ENCODE measurements around the gene ADCY7. TPM values are rescaled to one million over a fixed set of nuclear protein-coding genes. Genes with fewer than 3 reads are reported as not detected.

Gene ADCY7
- total RNA-seq, 1 donor from 2014 or later, result 8.8 TPM

- peaks cover 25% of the 10 kb centered on the region for H3K27me3 Mint-ChIP-seq (ENCODE audit: low read depth)
- no peaks in the 10 kb centered on the region for H3K9me3 Mint-ChIP-seq
- H3K27ac Mint-ChIP-seq (ENCODE audit: unreplicated experiment), result no peak overlapping the region
- H3K4me3 Mint-ChIP-seq, result no peak overlapping the region
- H3K4me1 Mint-ChIP-seq, result peaks cover 35% of the 10 kb centered on the region
- H3K36me3 Mint-ChIP-seq (ENCODE audit: low read depth), result no peaks in the 10 kb centered on the region
- TF ChIP-seq CTCF (conservative IDR thresholded peaks at IDR 0.05), result no peak
- no peak for DNase-seq (ENCODE audit: low read depth, low spot score)
Observed at GRCh38 chr16:50261707-50262235, 4.6 kb upstream of the ADCY7 start.

- no peak for TF ChIP-seq CTCF (conservative IDR thresholded peaks at IDR 0.05)
- DNase-seq (ENCODE audit: low read depth, low spot score), result no peak
- H3K4me1 Mint-ChIP-seq, result peaks cover 43% of the 10 kb centered on the region
- peaks cover 25% of the 10 kb centered on the region for H3K27me3 Mint-ChIP-seq (ENCODE audit: low read depth)
- H3K36me3 Mint-ChIP-seq (ENCODE audit: low read depth), result no peaks in the 10 kb centered on the region
- H3K9me3 Mint-ChIP-seq, result no peaks in the 10 kb centered on the region
- no peak overlapping the region for H3K4me3 Mint-ChIP-seq
- H3K27ac Mint-ChIP-seq (ENCODE audit: unreplicated experiment), result peak overlapping the region; percentile 43
Observed at GRCh38 chr16:50263060-50263909, 3.1 kb upstream of the ADCY7 start.

DNA sequence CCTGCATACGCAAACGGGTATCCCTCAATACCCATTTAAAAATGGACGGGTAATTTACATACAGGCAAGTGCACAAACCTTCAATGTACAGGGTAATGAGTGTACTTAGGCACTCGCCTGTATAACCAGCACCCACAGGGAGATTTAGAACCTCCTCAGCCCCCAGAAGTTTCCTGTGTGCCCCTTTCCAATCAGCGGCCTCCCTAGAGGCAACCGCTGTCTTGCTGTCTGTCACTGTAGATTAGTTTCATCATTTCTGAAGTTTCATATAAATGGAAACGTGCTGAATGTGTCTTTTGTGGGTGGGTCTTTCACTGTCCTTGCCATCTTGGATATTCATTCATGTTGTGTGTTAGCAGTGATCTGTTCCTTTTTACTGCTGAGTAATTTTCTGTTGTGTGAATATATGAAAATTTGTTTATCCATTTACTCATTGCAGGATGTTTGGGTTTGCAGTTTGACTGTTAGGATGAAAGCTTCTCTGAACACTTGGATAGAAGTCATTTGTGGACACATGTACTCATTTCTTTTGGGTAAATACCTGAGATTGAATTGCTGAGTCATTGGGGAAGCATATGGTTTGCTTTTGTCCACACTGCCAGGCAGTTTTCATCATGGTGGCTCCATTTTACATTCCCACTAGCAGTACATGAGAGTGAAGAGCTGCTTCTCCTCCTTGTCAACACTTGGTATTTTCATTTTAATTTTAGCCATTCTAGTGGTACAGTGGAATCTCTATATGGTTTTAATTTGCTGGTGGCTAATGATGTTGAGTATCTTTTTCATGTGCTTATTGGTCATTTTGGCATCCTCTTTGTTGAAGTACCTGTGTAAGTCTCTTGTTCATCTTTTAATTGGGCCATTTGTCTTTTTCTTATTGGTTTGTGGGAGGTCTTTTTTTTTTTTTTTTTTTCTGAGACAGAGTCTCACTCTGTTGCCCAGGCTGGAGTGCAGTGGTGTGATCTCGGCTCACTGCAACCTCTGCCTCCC is 2.1 kb upstream of the ADCY7 start:
- Mint-ChIP-seq H3K27me3 (ENCODE audit: low read depth) (peaks cover 25% of the 10 kb centered on the region), H3K9me3 (no peaks in the 10 kb centered on the region), H3K4me1 (peaks cover 37% of the 10 kb centered on the region), H3K4me3 (no peak overlapping the region), H3K27ac (ENCODE audit: unreplicated experiment) (no peak overlapping the region), H3K36me3 (ENCODE audit: low read depth) (no peaks in the 10 kb centered on the region)
- no peak for TF ChIP-seq CTCF (conservative IDR thresholded peaks at IDR 0.05)
- DNase-seq (ENCODE audit: low read depth, low spot score), result no peak

DNA sequence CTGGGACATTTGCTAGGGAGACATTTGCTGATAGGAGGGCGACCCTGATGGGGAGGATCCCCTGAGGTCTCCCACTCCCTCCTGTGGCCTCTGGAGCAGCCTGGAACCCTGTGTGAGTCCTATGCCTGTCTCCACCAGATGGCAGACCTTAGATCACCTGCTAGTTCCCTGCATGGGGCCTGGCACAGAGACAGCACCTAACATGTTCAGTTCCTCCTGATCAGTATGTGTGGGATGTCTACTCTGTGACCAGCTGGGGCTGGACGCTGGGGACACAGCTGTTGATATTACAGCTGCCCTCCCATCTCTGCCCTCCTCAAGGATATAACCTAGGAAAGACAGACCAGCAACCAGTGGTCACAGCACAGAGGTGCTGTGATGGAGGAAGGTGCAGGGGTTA is 1.1 kb upstream of the ADCY7 start:
- no peak overlapping the region for H3K27ac Mint-ChIP-seq (ENCODE audit: unreplicated experiment)
- H3K27me3 Mint-ChIP-seq (ENCODE audit: low read depth), result peaks cover 20% of the 10 kb centered on the region
- H3K4me3 Mint-ChIP-seq, result no peak overlapping the region
- H3K9me3 Mint-ChIP-seq, result no peaks in the 10 kb centered on the region
- H3K36me3 Mint-ChIP-seq (ENCODE audit: low read depth), result no peaks in the 10 kb centered on the region
- TF ChIP-seq CTCF (conservative IDR thresholded peaks at IDR 0.05), result peak; percentile 18
- peaks cover 26% of the 10 kb centered on the region for H3K4me1 Mint-ChIP-seq
- DNase-seq (ENCODE audit: low read depth, low spot score), result no peak

DNA sequence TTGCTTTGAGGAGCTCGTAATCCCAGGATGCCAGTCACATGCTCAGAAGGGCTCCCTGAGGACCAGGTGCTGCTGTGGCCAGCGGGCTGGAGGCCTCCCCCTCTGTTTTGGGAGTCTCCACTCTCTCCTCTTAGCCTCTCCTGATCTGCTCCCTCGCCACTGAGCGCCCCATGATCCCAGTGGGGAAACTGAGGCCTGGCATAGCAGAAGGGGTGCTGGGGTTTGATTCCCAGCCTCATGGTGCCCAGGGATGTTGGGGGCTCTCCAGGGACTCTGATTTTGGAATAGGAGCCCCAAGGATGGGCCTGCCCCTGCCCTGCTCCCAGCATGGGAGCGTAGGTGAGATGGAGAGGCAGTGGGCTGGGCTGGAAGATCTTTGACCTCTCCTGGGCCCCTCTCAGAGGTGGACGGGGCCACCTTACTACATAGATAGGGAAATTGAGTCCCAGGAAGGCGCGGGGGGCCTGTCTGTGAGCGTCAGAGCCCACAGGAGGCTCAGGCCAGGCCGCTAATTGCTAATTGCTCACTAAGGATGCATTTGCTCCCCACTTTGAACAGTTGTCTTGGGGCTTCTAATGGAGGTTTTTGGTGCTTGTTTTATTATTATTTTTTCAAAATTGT is 525 bp upstream of the ADCY7 start:
- no peak for TF ChIP-seq CTCF (conservative IDR thresholded peaks at IDR 0.05)
- H3K4me1 Mint-ChIP-seq, result peaks cover 26% of the 10 kb centered on the region
- H3K36me3 Mint-ChIP-seq (ENCODE audit: low read depth), result no peaks in the 10 kb centered on the region
- H3K27ac Mint-ChIP-seq (ENCODE audit: unreplicated experiment), result no peak overlapping the region
- no peak for DNase-seq (ENCODE audit: low read depth, low spot score)
- no peak overlapping the region for H3K4me3 Mint-ChIP-seq
- no peaks in the 10 kb centered on the region for H3K9me3 Mint-ChIP-seq
- peaks cover 17% of the 10 kb centered on the region for H3K27me3 Mint-ChIP-seq (ENCODE audit: low read depth)

Data from neural crest cell (in vitro differentiated cells).